ENCODE measurements around the gene ZNF831.

Gene ZNF831

DNA sequence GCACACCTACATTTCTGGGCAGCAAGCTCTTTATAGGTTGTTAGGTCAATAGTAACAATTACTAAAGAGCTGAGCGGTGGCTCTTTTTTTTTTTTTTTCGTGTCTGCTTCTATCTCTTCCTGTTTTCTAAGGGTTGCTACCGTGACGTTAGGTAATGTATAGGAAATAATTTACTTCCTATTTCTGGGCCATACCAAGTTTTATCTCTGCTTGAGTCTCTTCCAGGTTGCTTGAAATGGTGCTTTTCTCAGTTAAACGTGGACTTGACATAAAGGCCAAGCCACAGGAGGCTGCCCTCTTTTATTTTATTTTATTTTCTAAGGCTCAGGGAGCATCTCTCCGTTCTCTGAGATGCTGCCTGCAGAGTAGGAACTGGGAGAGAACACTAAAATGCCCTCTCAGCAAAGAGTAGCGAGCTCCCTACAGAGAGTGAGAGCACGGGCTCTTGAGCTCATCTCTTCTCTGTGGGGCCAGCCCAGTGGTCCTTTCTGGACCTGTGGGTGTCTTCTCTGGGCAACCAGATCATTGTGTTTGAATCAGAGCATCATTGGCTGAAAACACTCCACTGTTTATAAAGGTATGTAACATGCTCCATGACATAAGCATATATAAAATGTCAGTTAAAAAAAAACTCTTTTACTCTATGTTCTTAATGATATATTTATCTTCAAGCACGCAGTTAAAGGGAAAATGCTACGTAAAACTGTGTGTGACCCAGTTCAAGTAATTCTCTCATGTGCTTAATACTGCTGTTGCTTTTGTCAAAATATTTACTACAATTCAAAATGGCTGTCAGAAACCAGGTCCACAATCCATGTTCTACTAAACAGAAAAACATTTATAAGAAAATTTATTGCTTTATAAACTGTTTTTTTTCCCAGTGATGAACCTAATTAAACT, at the start of gene ZNF831:
TSS of gene ZNF831 (plus strand) at position 191 of the 900 bp plus-strand sequence. CDS start 27,199 bp downstream, outside the sequence.
- no peak for DNase-seq

DNA sequence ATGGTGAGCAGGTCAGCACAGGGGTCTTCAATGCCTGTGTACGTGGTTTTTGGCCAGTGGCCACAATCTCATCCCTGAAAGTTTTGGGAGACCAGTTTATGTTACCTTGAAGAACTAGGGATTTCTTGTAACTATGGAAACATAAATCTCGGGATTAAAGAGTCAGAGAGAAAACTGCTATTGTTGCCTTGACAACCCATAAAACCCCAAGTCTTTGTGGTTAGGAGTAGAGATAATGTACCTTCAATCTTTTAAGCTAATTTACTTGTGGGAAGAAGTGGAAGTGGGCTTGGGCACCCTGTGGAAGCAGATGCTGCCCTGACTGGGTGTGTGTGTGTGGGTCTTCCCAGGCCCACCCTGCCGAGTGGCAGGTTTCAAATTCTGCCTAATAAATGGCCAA, 46.1 kb upstream of the ZNF831 start:
- DNase-seq: no peak

- no peak for DNase-seq
Measured at GRCh38 chr20:59118855-59119254, 44.8 kb upstream of the ZNF831 start.

- no peak for DNase-seq
Measured at GRCh38 chr20:59120491-59120890, 43.1 kb upstream of the ZNF831 start.

DNA sequence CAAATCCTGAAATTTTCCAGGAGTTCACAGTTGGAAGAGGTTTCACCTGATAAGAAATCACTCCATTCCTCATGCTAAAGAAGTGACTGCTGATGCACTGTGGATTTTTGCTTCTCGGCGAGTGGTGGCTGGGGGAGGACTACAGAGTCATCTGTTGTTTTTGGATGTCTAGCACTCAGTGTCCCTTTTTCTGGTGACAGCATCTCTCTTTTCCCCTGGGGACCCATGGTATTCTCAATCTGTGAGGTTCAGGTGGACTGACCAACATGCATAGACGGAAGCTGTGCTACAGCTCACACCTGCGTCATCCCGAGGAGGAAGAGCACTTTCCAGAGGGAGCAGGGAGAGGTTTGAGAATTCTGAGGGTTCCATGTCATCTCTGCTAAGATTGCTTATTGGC, 42.7 kb upstream of the ZNF831 start:
- no peak for DNase-seq

GRCh38 chr20:59121714-59122565, 41.7 kb upstream of the ZNF831 start:
- no peak for DNase-seq

DNA sequence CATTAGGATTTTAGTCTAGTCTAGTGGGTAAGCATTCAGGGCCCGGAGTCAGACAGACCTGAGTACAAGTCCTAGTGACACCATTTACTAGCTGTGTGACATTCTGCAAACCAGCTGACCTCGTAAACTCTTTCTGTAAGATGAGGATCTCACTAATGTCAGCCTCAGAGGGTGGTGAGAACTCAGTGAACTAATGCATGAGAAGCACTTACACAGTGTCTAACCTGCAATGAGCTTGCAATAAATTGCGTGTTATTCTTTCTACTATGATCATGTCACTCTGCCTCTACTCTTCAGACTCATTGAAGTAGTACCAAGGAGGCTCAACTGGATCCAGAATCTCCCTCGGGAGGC, 41.1 kb upstream of the ZNF831 start:
- no peak for DNase-seq

GRCh38 chr20:59123011-59123677, 40.5 kb upstream of the ZNF831 start:
- DNase-seq: no peak

- no peak for DNase-seq
Measured at GRCh38 chr20:59123678-59124255, 39.9 kb upstream of the ZNF831 start.

- DNase-seq: no peak
Measured at GRCh38 chr20:59124296-59125029, 39.2 kb upstream of the ZNF831 start.

DNA sequence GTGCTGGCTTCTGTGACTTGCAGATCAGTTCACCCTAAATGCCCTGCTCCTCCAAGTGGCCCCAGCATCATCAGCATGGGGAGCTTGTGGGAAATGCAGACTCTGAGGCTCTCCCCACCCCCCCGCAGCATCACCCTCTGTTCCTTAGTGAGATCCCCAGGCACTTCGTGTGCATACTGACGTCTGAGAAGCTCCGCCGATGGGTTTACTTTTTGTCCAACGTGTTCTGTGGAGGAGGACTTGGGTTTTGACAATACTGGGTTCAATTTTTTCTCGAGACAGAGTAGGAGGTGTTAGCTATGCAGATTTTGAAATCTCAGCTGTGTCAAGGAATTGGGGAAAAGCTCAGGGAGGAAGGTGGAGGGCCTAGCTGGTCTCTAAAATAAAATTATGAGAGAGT, 38.3 kb upstream of the ZNF831 start:
- no peak for DNase-seq

DNA sequence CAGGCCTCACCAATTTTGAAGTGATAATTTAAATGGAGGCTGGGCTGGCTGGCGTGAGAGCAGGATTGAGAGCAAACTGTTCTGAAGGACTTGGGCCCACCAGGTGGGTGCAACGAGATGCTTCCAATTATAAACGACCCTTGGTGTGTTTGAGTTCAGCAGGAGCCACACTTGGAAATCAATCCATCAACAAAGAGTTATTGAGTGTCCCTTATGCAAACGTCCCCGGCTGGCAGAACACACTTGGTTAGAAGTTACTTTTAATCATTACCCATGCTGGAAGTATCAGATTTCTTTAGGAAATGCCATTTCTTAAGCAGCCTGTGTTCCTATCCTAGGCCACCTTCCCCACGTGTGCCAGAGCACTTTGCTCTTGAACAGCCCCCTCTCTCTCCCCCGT, 37.8 kb upstream of the ZNF831 start:
- DNase-seq: no peak

GRCh38 chr20:59127839-59128238, 35.8 kb upstream of the ZNF831 start:
- DNase-seq: no peak

DNA sequence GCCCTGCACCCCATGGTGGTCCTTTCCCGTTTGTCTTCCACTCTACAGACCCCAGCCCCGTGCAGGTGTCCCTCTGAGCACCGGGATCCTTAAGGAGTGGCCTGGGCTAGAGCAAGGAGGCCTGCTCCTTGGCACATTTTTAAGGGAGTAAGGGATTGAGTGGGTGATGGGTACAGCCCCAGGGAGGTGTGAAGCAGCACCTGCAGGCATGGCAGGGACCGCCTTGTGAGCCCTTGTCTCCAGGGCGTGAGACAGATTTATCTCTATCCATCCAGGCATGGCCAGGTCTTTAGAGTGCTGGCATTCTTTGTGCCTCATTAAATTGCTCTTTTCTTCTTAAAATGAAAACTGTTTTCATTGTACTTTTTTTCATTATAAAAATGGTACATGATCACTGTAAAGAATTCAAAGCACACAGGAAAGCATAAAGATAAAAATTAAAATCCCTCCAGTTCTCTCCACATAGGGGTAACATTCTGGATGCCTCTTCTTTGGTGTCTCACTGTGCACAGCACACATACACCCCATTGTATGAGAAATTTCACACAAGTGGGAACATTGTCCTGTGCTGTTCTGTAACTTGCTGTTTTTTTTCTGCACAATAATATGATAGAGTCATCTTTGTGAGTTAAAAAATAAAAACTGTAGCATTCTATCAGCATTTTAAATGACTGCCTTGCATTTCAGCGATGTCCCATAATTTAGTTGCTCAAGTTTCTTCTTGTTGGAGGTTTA, 31.9 kb upstream of the ZNF831 start:
- DNase-seq: peak in 1 of 2 donors; percentile 52

DNA sequence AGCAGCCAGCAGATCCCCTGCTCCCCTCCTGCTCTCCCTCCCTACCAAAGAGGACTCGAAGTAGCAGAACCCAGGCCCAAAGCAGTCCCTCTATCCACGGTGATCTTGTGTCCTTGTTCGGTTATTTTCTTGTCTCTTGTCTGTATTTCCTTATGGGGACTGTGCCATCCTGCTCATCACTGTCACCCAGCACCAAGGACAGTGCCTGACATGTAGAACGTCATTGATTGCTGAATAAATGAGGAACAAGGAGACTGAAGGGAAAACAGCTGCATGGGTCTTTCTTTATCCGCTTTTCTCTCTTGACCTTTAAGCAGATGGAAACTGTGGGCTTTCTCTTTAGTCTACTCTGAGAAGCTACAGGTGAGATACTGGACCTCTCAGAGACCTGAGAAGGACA, 29.4 kb upstream of the ZNF831 start:
- no peak for DNase-seq

- DNase-seq: no peak
Measured at GRCh38 chr20:59135093-59135492, 28.5 kb upstream of the ZNF831 start.

GRCh38 chr20:59136027-59136426, 27.6 kb upstream of the ZNF831 start:
- DNase-seq: no peak

DNA sequence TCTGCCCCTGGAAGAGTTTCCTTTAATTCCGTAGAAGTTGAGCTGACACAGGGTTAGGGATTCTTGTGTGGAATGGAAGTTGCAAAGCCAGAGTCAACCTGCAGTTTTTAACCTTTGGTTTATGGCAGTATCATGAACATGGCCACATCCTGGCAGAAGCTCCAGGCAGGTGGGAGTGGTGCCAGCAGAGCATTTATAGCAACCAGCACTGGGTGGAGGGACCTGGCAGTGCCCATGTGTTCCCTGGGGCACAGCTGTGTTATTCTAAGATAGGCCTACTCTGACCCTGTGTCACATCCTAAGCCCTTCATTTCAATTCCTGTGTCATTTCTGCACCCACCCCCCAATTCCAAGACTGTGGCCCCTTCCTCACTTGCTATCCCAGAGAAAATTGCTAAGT, 26.1 kb upstream of the ZNF831 start:
- DNase-seq: no peak

DNA sequence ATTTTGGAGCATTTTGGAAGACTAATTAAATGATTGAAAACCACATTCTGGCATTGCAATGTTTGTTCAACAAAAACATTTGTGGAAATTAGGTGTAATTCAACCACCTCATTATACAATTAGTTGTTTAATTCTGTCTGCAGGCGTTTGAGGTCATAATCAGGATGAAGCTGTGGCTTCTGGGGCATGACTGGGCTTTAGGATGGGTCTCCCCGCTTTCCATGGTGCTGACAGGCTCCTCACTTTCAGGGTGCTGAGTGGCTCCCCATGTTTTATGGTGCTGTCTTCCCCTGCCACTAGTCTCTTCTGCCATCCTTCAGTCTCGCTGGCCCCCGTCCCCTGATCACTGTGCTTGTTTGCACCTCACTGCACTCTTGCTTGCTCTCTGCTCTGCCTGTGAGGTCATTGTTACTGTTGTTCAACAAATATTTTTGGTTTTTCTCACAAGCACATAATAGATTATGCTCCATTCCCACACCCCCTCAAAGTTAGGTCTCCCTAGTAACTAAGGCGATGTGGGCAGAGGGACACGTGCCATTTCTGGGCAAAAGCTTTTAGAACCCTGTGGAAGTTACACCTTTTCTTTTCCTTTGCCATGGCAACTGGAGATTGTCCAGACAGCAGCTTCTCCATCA, 25.4 kb upstream of the ZNF831 start:
- DNase-seq: no peak

DNA sequence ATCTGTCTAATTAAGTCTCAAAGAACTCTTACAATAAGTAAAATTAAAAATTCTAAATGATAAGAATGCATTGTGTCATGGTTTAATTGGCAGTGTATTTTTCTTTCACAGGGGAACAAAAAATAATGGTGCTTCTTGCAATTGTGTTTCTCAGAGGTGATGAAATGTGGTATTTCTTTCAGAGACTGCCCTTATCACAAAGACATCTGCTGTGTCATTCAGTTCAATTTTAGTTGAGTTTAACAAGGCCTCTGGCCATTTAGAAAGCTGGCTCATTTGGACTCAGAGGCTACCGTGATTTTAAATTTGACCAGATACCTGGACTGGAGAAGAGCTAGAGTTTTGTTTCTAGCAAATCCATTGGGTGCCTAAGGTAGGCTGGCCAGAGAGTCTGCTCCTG, 23.6 kb upstream of the ZNF831 start:
- no peak for DNase-seq

All from hippocampal formation (tissue), 2 donors.